Loucy (cell line): Measurements from ENCODE around the gene SLFN5.

Experiments
- H2AFZ ChIP-seq: fragments of 200-600 bp; sonication (generic); 2 replicates; pipeline ENCODE4 v1.6.0; 2016; ENCODE audit warnings: antibody characterized with exemption, mild to moderate bottlenecking, low read length, moderate library complexity
- H3F3A ChIP-seq: fragments of 200-600 bp; 2 replicates; pipeline ENCODE4 v1.6.0; 2016; ENCODE audit warnings: antibody characterized with exemption, low read depth, mild to moderate bottlenecking
- H3K27me3 ChIP-seq: fragments of 200-600 bp; sonication (generic); 2 replicates; pipeline ENCODE4 v1.6.1; 2014; ENCODE audit warnings: low read length, mild to moderate bottlenecking; ENCODE audit not compliant: insufficient read depth, poor library complexity, severe bottlenecking
- H3K36me3 ChIP-seq: fragments of 200-600 bp; sonication (generic); 2 replicates; pipeline ENCODE4 v1.6.1; 2016; ENCODE audit warnings: low read length; ENCODE audit not compliant: insufficient read depth
- H3K4me1 ChIP-seq: fragments of 200-600 bp; sonication (generic); 2 replicates; pipeline ENCODE4 v1.5.1; 2014; ENCODE audit warnings: low read length, mild to moderate bottlenecking; ENCODE audit not compliant: insufficient read depth, poor library complexity, severe bottlenecking
- H3K4me2 ChIP-seq: fragments of 200-600 bp; sonication (generic); 2 replicates; pipeline ENCODE4 v1.6.0; 2014; ENCODE audit warnings: antibody characterized with exemption, low read length, low read depth, mild to moderate bottlenecking; ENCODE audit not compliant: poor library complexity, severe bottlenecking
- H3K4me3 ChIP-seq: fragments of 200-600 bp; sonication (generic); 2 replicates; pipeline ENCODE4 v1.5.1; 2014; ENCODE audit warnings: low read length, mild to moderate bottlenecking, mixed read lengths; ENCODE audit not compliant: poor library complexity, severe bottlenecking
- H3K79me2 ChIP-seq: fragments of 200-600 bp; sonication (generic); 2 replicates; pipeline ENCODE4 v1.6.1; 2014; ENCODE audit warnings: low read length; ENCODE audit not compliant: insufficient read depth
- H3K9ac ChIP-seq: fragments of 200-600 bp; sonication (generic); 2 replicates; pipeline ENCODE4 v1.6.0; 2014; ENCODE audit warnings: mild to moderate bottlenecking, low read depth, low read length, moderate library complexity; ENCODE audit not compliant: poor library complexity, severe bottlenecking
- H3K9me2 ChIP-seq: fragments of 200-600 bp; sonication (generic); replicated peaks from 2 replicates; pipeline ENCODE4 v1.6.1; 2016; ENCODE audit warnings: low read depth, low read length, mixed read lengths
- H3K9me3 ChIP-seq: fragments of 200-600 bp; sonication (generic); 2 replicates; pipeline ENCODE4 v1.6.1; 2014; ENCODE audit warnings: mild to moderate bottlenecking, antibody characterized with exemption, low read length, low read depth; ENCODE audit not compliant: insufficient read depth
- H4K20me1 ChIP-seq: fragments of 200-600 bp; sonication (generic); 2 replicates; pipeline ENCODE4 v1.6.0; 2014; ENCODE audit warnings: antibody characterized with exemption, low read length, mild to moderate bottlenecking; ENCODE audit not compliant: insufficient read depth, poor library complexity, severe bottlenecking
- CTCF ChIP-seq: fragments of 200-600 bp; sonication (generic); conservative IDR thresholded peaks from 2 replicates; pipeline ENCODE4 v1.5.1; 2014; ENCODE audit warnings: mild to moderate bottlenecking, antibody characterized with exemption, low read length
- EZH2phosphoT487 ChIP-seq: fragments of 200-600 bp; IDR thresholded peaks from 2 replicates; pipeline ENCODE4 v1.6.1; 2018; ENCODE audit warnings: antibody characterized with exemption, mild to moderate bottlenecking, moderate library complexity, borderline replicate concordance

Gene SLFN5

GRCh38 chr17:35235917-35236316 lies 7.0 kb upstream of the SLFN5 start:
- Histone ChIP-seq H3K4me3 (no peak overlapping the region), H3K9me2 (no peaks in the 10 kb centered on the region), H3K4me2 (no peak overlapping the region), H3F3A (no peaks in the 10 kb centered on the region), H3K79me2 (no peaks in the 10 kb centered on the region), H3K9me3 (no peaks in the 10 kb centered on the region), H2AFZ (no peak overlapping the region), H3K4me1 (peaks cover 8% of the 10 kb centered on the region), H3K36me3 (no peaks in the 10 kb centered on the region), H3K27me3 (peaks cover 87% of the 10 kb centered on the region), H4K20me1 (no peaks in the 10 kb centered on the region), H3K9ac (no peak overlapping the region)
- no peak for TF ChIP-seq CTCF
- TF ChIP-seq EZH2phosphoT487 = no peak

- H3F3A ChIP-seq = no peaks in the 10 kb centered on the region
- H3K79me2 ChIP-seq = no peaks in the 10 kb centered on the region
- TF ChIP-seq CTCF = no peak
- TF ChIP-seq EZH2phosphoT487 = no peak
Measured at GRCh38 chr17:35236821-35237220, 6.1 kb upstream of the SLFN5 start.

DNA sequence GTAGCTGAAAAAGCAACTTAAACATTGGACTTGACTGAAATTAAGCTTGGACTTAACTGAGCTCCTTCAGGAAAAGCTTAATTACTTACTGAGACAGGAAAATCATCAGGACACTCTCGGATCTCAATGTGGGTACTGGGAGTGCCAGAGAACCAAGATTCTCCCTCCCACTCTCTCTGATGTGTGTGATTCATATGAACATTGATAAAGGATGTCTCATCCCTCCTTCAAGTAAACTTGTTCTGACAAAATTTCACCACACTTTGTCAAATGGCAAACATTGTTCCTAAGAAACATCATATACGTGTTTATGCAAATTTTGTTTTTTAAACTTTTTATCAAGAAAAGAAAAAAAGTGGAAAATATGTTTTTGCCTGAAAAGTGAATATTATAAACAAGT lies 4.1 kb upstream of the SLFN5 start:
- no peaks in the 10 kb centered on the region for H3K79me2 ChIP-seq
- TF ChIP-seq CTCF = no peak
- TF ChIP-seq EZH2phosphoT487 = no peak

More at GRCh38 chr17:35236821-35237220, 6.1 kb upstream of the SLFN5 start:
- Histone ChIP-seq H3K4me2 (no peak overlapping the region), H3K4me3 (no peak overlapping the region), H3K9ac (no peak overlapping the region), H3K9me3 (no peaks in the 10 kb centered on the region), H2AFZ (no peak overlapping the region), H3K4me1 (peaks cover 11% of the 10 kb centered on the region), H4K20me1 (no peaks in the 10 kb centered on the region), H3K27me3 (peaks cover 91% of the 10 kb centered on the region), H3K9me2 (no peaks in the 10 kb centered on the region), H3K36me3 (no peaks in the 10 kb centered on the region)

More for the DNA sequence above, 4.1 kb upstream of the SLFN5 start:
- Histone ChIP-seq H3K27me3 (peaks cover 91% of the 10 kb centered on the region), H3K4me1 (peaks cover 22% of the 10 kb centered on the region), H3F3A (no peaks in the 10 kb centered on the region), H3K9me3 (no peaks in the 10 kb centered on the region), H3K9ac (no peak overlapping the region), H3K4me2 (no peak overlapping the region), H3K36me3 (no peaks in the 10 kb centered on the region), H3K9me2 (no peaks in the 10 kb centered on the region), H3K4me3 (no peak overlapping the region), H4K20me1 (no peaks in the 10 kb centered on the region), H2AFZ (no peak overlapping the region)
